HG03460 (cell line): ENCODE measurements around the gene DLL3.
"Not testable (repeated sequence)": the region's sequence is repeated elsewhere in the genome, so short reads cannot be mapped to it uniquely, and the experiment has no call there.

Source experiments
- ATAC-seq: cut with Tn5 transposase; IDR thresholded peaks from one replicate; pipeline ENCODE4 v1.9.1; 2021; ENCODE audit not compliant: unreplicated experiment

Gene DLL3, protein sequence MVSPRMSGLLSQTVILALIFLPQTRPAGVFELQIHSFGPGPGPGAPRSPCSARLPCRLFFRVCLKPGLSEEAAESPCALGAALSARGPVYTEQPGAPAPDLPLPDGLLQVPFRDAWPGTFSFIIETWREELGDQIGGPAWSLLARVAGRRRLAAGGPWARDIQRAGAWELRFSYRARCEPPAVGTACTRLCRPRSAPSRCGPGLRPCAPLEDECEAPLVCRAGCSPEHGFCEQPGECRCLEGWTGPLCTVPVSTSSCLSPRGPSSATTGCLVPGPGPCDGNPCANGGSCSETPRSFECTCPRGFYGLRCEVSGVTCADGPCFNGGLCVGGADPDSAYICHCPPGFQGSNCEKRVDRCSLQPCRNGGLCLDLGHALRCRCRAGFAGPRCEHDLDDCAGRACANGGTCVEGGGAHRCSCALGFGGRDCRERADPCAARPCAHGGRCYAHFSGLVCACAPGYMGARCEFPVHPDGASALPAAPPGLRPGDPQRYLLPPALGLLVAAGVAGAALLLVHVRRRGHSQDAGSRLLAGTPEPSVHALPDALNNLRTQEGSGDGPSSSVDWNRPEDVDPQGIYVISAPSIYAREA

DNA sequence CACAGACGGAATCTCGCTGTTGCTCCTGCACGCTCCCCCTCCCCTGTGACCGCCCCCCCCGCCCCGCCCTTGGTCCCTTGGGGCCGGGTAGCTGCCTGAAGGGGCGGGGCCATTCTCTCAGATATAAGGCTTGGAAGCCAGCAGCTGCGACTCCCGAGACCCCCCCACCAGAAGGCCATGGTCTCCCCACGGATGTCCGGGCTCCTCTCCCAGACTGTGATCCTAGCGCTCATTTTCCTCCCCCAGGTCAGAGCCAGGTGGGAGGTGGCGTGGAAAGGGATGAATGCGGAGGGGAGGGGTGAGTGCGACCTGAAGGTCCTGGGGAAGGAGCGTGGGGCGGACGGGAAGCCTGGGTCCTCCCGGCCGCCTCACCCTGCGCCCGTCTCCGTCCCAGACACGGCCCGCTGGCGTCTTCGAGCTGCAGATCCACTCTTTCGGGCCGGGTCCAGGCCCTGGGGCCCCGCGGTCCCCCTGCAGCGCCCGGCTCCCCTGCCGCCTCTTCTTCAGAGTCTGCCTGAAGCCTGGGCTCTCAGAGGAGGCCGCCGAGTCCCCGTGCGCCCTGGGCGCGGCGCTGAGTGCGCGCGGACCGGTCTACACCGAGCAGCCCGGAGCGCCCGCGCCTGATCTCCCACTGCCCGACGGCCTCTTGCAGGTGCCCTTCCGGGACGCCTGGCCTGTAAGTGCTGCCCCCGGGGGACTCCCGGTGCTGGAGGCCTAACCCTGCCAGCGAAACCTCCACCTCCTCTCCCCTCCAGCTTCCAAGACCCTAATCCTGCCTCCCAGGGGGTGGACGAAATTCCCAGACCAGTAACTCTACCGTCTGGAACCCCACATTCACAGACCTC lies at the start of gene DLL3:
DLL3 (plus strand) TSS at position 150 of the 845 bp plus-strand sequence; CDS start at position 178, 28 bp downstream.
- ATAC-seq = no peak

DNA sequence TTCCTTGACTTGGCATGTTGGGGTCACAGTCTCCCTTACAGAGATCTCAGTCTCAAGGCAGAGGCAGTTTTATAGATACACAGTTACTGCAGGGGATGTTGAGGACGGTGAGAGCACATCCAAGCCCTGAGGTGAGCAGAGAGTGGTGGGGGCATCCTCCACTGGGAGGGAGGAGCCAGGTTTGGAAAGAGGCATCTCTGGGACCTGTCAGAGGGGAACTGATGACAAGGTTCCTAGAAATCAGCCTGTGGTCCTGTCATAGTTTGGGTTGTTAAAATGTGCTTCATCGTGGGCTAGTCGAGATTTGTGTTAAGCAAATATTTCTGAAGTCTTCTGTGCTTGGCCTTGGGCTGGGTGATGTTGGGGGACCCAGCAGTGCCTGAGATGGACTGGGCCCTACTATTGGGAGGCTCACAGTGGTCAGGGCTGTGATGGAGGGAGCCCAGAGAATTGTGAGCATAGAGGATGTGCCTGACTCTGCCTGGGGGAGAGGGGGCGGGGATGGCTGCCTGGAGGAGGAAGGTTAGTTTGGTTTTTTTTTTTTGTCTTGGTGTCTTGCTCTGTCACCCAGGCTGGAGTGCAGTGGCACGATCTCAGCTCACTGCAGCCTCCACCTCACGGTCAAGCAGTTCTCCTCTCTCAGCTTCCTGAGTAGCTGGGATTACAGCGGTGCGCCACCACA lies 49.5 kb upstream of the DLL3 start:
- no peak for ATAC-seq

- ATAC-seq = not testable (repeated sequence)
Measured at GRCh38 chr19:39451257-39451656, 47.5 kb upstream of the DLL3 start.

GRCh38 chr19:39463403-39463802 lies 35.3 kb upstream of the DLL3 start:
- ATAC-seq = no peak

DNA sequence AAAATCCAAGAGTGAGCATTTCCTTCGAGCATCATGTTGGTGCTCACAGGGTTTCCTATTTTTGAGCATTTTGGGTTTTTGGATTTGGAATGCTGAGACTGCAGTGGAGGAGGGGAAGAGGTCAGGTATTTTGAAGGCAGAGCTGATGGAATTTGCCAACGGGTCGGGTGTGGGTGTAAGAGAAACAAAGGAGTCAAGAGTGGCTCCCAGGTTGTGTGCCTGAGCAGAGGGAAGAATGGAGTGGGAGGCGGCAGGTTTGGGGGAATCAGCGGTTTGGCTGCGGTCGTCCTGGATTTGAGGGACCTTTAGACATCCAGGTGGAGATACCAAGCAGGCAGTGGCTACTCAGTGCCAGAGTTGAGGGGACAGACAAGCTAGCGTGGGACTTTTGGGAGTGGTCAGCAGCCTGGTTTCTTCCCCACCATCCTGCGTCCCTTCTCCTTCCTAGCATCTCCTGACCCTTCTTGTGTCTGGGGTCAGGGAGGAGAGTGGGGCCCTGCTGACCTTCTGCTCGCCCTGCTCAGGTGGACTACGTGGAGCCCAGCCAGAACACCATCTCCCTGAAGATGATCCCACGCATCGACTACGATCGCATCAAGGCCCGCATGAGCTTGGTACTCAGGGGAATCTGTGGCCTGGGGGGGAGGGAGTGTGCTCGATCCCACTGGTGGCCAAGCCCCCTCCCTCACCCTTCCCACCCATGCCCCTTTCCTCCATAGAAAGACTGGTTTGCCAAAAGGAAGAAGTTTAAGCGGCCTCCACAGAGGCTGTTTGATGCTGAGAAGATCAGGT lies 32.6 kb upstream of the DLL3 start:
- no peak for ATAC-seq

GRCh38 chr19:39467941-39468340 lies 30.8 kb upstream of the DLL3 start:
- ATAC-seq = no peak

GRCh38 chr19:39469036-39469435 lies 29.7 kb upstream of the DLL3 start:
- no peak for ATAC-seq

- no peak for ATAC-seq
Measured at GRCh38 chr19:39469567-39469966, 29.2 kb upstream of the DLL3 start.

DNA sequence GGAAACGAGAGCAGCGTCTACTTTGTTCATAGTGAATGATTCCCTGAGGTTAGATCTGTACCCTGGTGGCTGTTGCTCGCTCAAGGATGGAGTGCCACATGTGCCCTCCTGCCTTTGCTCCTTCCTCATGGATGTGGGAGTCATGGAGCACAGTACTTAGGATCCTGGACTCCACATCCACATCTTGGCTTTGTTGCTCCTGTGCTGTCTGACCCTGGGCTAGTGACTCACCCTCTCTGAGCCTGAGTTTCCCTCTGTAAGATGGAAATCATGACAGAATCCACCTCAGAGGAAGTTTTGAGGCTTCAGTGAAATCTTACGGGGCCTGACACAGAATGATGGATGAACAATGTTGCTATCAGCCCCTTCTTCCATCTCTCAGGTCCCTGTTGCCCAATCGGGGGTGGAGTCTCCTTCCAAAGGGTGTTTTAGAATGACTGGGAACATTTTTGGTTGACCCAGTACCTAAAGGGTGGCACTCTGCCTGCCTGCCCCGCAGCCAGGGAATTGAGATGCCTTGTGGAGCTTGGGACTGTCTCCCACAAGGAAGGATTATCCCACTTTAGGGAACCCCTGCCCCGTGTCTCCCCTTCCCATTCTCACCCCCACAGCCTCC lies 27.9 kb upstream of the DLL3 start:
- ATAC-seq = no peak

GRCh38 chr19:39471756-39472536 lies 26.8 kb upstream of the DLL3 start:
- no peak for ATAC-seq

DNA sequence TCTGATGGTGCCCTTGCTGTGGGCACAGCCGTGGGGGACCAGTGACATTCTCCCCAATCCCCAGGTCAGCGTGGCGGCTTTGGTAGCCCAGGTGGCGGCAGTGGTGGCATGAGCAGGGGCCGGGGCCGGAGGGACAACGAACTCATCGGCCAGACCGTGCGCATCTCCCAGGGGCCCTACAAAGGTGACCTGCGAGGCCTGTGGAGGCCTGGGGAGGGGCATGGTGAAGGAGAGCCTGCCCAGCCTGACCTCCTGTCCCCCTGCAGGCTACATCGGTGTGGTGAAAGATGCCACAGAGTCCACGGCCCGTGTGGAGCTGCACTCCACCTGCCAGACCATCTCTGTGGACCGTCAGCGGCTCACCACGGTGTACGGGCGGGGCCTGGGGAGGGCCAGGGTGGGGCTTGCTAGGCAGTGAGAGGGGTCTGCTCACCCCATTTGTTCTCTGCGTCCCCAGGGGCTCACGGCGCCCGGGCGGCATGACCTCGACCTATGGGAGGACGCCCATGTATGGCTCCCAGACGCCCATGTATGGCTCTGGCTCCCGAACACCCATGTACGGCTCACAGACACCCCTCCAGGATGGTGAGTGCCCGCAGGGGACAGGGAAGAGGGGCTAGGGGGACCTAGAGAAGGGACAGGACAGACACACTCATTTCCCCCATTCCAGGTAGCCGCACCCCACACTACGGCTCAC lies 25.9 kb upstream of the DLL3 start:
- no peak for ATAC-seq

DNA sequence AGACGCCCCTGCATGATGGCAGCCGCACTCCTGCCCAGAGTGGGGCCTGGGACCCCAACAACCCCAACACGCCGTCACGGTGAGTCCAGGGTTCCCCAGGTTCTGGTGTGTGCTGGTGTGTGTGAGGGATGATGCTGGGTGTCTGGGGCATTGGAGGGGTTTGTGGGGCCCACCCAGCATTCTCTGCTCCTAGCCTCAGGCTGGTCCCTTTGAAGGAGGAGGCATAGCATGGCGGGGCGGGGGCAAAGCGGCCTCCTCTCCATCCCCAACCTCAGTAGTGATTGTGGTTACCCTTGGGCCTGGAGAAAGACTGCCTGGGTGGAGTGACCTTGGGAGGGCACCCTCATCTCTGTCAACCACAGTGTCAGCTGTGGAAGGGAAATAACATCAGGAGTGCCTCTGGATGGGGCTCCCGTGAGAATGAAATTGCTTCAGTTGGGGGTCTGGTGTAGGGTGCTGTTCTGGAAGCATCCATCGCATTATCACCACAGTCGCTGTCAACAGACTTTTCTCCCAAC lies 25.2 kb upstream of the DLL3 start:
- no peak for ATAC-seq

DNA sequence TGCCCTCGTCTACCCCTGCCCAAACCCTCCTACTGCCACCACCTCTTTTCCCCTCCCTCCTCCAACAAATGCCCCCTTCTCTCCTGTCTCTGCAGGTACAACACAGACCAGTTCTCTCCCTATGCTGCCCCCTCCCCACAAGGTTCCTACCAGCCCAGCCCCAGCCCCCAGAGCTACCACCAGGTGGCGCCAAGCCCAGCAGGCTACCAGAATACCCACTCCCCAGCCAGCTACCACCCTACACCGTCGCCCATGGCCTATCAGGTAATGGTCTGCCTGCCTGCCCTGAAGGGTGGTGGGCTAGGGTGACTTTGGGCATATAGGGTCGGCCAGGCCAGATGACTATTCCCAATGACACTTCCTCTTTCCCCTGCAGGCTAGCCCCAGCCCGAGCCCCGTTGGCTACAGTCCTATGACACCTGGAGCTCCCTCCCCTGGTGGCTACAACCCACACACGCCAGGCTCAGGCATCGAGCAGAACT lies 24.6 kb upstream of the DLL3 start:
- no peak for ATAC-seq

DNA sequence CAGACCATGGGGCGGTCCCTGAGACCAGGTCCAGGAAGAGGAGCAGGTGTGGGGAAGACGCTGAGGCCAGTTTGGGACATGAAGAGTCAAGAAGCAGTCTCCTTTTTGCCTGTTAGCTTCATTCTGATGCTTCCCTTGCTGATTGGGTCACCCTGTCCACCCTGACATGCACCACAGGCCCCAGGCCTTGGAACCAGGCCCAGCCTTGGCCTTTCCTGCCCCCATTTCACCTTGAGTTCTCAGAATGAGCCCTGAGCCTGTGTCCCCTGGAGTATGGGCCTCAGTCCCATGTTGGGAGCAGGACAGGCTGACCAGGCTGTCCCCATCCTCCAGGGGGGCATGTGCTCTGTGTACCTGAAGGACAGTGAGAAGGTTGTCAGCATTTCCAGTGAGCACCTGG lies 23.0 kb upstream of the DLL3 start:
- no peak for ATAC-seq

GRCh38 chr19:39479319-39479801 lies 19.4 kb upstream of the DLL3 start:
- not testable (repeated sequence) for ATAC-seq

DNA sequence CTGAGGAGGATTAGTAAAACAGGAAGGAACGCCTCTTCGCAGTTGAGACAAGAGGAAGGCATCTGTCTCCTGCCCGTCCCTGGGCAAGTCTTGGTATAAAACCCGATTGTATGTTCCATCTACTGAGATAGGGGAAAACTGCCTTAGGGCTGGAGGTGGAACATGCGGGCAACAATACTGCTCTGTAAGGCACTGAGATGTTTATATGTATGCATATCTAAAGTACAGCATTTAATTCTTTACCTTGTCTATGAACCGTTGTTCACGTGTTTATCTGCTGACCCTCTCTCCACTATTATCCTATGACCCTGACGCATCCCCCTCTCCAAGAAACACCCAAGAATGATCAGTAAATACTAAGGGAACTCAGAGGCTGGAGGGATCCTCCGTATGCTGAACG lies 18.8 kb upstream of the DLL3 start:
- no peak for ATAC-seq

DNA sequence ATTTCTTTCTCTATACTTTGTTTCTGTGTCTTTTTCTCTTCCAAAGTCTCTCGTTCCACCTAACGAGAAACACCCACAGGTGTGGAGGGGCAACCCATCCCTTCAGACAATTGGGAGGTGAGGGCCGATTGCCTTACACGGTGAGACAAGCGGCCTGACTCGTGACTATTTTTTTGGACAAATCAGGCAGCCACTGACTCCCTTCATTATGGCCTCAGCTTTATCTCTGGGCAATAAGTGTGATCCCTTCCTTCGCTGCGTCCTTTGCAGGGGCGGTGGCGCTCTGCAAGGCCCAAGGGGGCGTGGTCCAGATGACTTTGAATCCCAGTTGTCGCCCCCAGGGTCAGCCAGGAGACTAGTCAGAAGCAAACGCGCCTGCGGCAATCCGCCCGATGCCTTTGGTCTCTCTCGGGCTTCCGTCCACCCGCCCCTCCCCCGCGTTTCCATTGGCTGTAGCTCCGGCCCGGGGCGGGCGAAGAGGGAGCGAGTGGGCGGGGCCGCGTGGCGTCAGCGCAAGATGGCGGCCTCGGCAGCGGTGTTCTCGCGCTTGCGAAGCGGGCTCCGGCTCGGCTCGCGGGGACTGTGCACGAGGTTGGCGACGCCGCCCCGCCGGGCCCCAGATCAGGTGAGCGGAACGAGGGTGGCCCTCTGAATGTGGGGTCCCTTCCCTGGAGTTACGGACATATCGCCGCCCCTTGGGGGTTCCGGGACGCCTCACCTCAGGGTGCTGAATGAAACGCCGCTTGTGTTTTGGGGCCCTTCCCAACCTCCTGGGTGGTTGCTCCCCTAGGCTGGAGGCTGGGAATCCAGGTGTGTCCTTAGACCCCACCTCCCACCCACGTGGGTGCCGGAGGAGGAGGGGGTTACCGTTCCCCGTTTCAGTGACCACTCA lies 18.2 kb upstream of the DLL3 start, which contains the start of gene TIMM50:
TIMM50 (plus strand) TSS at position 502 of the 892 bp plus-strand sequence; CDS start at position 518, 16 bp downstream.
- ATAC-seq = peak; percentile 83
